Suppressor macrophage (primary cell): Measurements from ENCODE around the gene MPHOSPH9.
"Not testable (repeated sequence)": the region's sequence is repeated elsewhere in the genome, so short reads cannot be mapped to it uniquely, and the experiment has no call there.

Experiments
- DNase-seq, 4 experiments: peaks; one replicate each; pipeline ENCODE4 v3.0.0-alpha.2; 2020 to 2022

MPHOSPH9 gene

GRCh38 chr12:123260081-123260480 lies 27.1 kb upstream of the MPHOSPH9 start:
- no peak for DNase-seq

- DNase-seq, result no peak
Measured at GRCh38 chr12:123258593-123258992, 25.7 kb upstream of the MPHOSPH9 start.

GRCh38 chr12:123254853-123255446 lies 22.0 kb upstream of the MPHOSPH9 start:
- no peak for DNase-seq

- no peak for DNase-seq
Measured at GRCh38 chr12:123253641-123254459, 20.9 kb upstream of the MPHOSPH9 start.

GRCh38 chr12:123252365-123252764 lies 19.4 kb upstream of the MPHOSPH9 start:
- DNase-seq, result not testable (repeated sequence)

DNA sequence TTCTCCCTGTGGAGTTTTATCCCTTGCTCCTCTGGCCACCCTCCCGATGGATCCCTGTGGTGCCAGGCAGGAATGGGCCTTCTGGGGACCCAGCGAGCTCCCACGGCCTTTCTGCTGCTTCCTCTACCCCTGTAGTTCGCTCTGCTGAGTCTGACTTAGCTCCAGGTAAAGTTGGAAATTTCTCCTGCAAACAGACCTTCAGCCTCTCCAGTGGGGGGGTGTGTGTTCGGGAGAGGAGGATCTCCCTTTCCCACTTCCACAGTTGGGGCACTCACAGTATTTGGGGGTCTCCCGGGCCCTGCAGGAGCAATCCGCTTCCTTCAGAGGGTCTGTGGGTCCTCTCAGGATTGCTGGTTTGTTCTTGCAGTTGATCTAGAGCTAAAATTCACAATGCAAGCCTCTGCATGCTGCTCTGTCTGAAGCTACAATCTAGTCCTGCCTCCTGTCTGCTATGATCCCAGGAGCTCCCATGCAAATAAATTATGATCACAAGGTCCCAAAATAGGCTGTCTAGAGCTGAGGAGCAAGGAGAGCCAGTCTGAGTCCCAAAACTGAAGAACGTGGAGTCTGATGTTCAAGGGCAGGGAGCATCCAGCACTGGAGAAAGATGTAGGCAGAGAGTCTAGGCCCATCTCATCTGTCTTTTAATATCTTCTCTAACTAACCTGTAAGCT lies 18.6 kb upstream of the MPHOSPH9 start:
- DNase-seq, result no peak

- peak in 3 of 4 experiments; percentile 5 to 43 (median 20) for DNase-seq
Measured at GRCh38 chr12:123250471-123251383, 17.8 kb upstream of the MPHOSPH9 start.

DNA sequence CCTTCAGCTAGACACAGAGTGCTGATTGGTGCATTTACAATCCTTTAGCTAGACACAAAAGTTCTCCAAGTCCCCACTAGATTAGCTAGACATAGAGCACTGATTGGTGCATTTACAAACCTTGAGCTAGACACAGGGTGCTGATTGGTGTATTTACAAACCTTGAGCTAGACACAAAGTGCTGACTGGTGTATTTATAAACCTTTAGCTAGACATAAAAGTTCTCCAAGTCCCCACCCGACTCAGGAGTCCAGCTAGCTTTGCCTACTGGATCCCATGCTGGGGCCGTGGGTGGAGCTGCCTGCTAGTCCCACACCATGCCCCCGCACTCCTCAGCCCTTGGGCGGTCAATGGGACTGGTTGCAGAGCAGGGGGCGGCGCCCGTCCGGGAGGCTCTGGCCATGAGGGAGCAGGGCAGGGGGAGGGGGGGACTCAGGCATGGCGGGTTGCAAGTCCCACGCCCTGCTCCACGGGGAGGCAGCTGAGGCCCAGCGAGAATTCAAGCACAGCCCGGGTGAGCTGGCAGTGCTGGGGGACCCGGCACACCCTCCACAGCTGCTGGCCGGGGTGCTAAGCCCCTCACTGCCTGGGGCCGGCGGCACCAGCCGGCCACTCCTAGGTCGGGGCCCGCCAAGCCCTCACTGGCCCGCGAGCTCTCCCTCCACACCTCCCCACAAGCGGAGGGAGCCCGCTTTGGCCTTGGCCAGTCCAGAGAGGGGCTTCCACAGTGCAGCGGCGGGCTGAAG lies 16.2 kb upstream of the MPHOSPH9 start:
- not testable (repeated sequence) for DNase-seq

DNA sequence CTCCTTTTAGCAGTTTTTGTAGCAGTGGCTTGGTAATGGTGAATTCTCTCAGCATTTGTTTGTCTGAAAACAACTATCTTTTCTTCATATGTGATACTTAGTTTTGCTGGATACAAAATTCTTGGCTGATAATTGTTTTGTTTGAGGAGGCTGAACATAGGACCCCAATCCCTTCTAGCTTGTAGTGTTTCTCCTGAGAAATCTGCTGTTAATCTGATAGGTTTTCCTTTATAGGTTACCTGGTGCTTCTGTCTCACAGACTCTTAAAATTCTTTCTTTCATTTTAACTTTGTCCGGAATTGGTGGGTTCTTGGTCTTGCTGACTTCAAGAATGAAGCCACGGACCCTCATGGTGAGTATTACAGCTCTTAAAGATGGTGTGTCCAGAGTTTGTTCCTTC lies 15.2 kb upstream of the MPHOSPH9 start:
- DNase-seq, result not testable (repeated sequence)

DNA sequence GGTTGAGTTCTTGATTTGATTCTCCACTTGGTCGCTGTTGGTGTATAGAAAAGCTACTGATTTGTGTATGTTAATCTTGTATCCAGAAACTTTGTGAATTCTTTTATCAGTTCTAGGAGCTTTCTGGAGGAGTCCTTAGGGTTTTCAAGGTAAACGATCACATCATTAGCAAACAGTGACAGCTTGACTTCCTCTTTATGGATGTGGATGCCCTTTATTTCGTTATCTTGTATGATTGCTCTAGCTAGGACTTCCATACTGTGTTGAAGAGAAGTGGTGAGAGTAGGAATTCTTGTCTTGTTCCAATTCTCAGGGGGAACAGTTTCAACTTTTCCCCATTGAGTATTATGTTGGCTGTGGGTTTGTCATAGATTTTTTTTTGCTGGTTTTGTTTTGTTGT lies 12.7 kb upstream of the MPHOSPH9 start:
- no peak for DNase-seq

GRCh38 chr12:123243671-123244262 lies 10.8 kb upstream of the MPHOSPH9 start:
- DNase-seq, result no peak

DNA sequence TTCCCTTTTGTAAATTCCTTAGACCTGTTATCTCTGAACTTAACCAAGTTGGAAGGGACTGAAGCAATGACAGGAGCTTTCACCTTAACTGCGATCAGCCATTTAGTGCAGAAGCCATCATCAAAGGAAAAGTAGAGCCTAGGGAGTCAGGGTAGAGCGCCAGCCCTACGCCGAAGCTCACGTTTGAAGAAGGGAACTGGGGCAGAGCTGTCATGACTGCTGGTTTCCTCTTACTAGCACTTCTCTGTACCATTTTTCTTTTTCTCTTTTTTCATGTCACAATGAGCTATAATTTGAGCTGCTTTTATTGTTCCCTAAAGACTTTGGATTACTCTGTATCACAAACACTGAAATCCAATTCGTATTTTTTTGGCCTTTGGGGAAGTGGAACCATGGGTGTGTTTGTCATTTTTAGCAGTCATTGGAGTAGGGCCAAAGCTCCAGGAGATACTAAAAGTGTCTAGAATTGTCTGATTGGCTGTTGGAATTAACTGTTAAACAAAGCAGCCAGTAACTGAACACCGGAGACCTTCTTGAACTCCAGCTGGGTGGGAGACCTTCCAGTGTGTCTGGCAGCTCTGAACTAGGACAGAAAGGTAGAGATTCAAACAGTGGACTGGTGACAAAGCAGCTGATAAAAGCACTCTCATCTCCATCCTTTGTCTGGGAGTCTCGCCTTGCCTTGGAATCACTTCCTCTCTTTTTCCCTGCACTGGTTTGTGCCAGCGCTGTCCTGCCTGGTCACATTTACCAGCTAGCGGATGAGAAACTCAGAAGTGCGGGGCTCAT lies 9.4 kb upstream of the MPHOSPH9 start:
- DNase-seq, result peak; percentile 24 to 55 (median 39)

DNA sequence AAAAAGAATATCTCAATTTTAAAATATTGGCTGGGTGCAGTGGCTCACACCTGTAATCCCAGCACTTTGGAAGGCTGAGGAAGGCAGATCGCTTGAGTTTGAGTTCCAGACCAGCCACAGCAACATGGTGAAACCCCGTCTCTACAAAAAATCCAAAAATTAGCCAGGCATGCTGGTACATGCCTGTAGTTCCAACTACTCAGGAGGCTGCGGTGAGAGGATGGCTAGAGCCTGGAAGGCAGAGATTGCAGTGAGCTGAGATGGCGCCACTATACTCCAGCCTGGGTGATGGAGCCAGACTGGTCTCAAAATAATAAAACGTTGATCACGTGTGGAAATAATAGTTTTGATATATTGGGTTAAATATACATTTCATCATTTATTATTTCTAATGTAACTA lies 6.0 kb upstream of the MPHOSPH9 start:
- DNase-seq, result no peak

GRCh38 chr12:123238330-123238682 lies 5.4 kb upstream of the MPHOSPH9 start:
- no peak for DNase-seq

- DNase-seq, result peak; percentile 69 to 81 (median 78)
Measured at GRCh38 chr12:123237646-123238329, 4.8 kb upstream of the MPHOSPH9 start.

GRCh38 chr12:123233505-123234308 lies 766 bp upstream of the MPHOSPH9 start:
- DNase-seq, result peak in 3 of 4 experiments; percentile 26 to 42 (median 31)

GRCh38 chr12:123232472-123232806 lies 502 bp downstream of the MPHOSPH9 start:
- no peak for DNase-seq

DNA sequence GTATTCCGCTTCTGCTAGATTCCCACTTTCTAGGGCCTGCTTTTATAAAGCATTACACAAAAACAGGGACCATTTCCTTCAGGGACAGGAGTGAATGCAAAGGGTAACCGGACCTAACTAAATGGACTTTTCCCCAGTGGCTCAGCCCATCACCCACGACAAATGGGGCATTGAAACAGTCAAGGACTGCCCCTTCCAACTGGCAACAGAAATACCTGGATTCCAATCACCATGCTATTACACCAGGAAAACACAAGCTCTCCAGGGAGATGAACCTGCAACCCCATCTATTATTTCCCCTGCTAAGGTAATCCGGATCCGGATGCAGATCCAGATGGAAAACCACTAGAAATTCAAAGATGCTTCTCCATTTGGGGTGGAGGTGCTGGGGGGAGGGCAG lies 1.0 kb downstream of the MPHOSPH9 start:
- DNase-seq, result no peak

GRCh38 chr12:123229051-123229450 lies 3.9 kb downstream of the MPHOSPH9 start:
- DNase-seq, result no peak
